ENCODE measurements around the gene PTPRN2.

DNA sequence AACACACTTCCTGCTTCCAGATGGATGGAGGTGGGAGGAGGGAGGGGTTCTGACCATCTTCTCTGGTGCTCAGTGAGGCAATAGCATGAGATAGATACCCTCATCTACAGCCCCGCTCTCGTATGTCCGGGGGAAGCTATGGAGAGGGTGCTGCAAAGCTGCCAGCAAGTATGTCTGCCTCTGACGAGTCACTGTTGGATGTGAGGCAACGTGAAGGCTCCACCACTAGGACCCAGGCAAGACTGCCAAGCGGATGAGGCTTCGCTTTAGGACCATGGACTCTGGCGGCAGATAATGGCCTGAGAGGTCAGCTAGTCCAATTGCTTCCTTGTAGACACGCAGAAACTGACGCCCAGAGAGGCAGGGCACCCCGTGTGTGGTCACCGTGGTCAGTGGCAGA lies 601.6 kb downstream of the PTPRN2 start:
- TF ChIP-seq GATA2 (IDR thresholded peaks at IDR 0.05; ENCODE audit: low read depth, low read length): no peak
- TF ChIP-seq GATA3 (IDR thresholded peaks at IDR 0.05; ENCODE audit: low read depth, low read length): no peak

All from SH-SY5Y (cell line).